GM18519 (cell line): ENCODE data around the gene ZNRF2.
"Not testable (repeated sequence)": the region's sequence is repeated elsewhere in the genome, so short reads cannot be mapped to it uniquely, and the experiment has no call there.

Experiments used
- ATAC-seq: cut with Tn5 transposase; IDR thresholded peaks from one replicate; pipeline ENCODE4 v1.9.1; 2021; ENCODE audit warnings: mild to moderate bottlenecking, moderate library complexity; ENCODE audit not compliant: unreplicated experiment, low FRiP score

Gene ZNRF2

GRCh38 chr7:30349816-30350215 is 65.4 kb downstream of the ZNRF2 start:
- no peak for ATAC-seq

- ATAC-seq: no peak
Observed at GRCh38 chr7:30351286-30351685, 66.9 kb downstream of the ZNRF2 start.

- ATAC-seq: no peak
Observed at GRCh38 chr7:30351724-30352123, 67.3 kb downstream of the ZNRF2 start.

- no peak for ATAC-seq
Observed at GRCh38 chr7:30352169-30352568, 67.8 kb downstream of the ZNRF2 start.

GRCh38 chr7:30353532-30353931 is 69.1 kb downstream of the ZNRF2 start:
- no peak for ATAC-seq

GRCh38 chr7:30353932-30354607 is 69.7 kb downstream of the ZNRF2 start:
- ATAC-seq: no peak

- ATAC-seq: no peak
Observed at GRCh38 chr7:30354791-30355190, 70.4 kb downstream of the ZNRF2 start.

GRCh38 chr7:30359957-30360356 is 75.6 kb downstream of the ZNRF2 start:
- no peak for ATAC-seq

GRCh38 chr7:30363778-30364563 is 79.6 kb downstream of the ZNRF2 start:
- no peak for ATAC-seq

- ATAC-seq: no peak
Observed at GRCh38 chr7:30364773-30365172, 80.4 kb downstream of the ZNRF2 start.

- ATAC-seq: no peak
Observed at GRCh38 chr7:30365621-30366020, 81.2 kb downstream of the ZNRF2 start.

GRCh38 chr7:30366606-30367005 is 82.2 kb downstream of the ZNRF2 start:
- ATAC-seq: no peak

- ATAC-seq: no peak
Observed at GRCh38 chr7:30367561-30367960, 83.2 kb downstream of the ZNRF2 start.

- no peak for ATAC-seq
Observed at GRCh38 chr7:30369879-30370278, 85.5 kb downstream of the ZNRF2 start.

GRCh38 chr7:30371321-30371720 is 86.9 kb downstream of the ZNRF2 start:
- ATAC-seq: no peak

GRCh38 chr7:30378275-30378674 is 93.9 kb downstream of the ZNRF2 start:
- no peak for ATAC-seq

- no peak for ATAC-seq
Observed at GRCh38 chr7:30379131-30379530, 94.7 kb downstream of the ZNRF2 start.

GRCh38 chr7:30379741-30380140 is 95.3 kb downstream of the ZNRF2 start:
- no peak for ATAC-seq

GRCh38 chr7:30380294-30380693 is 95.9 kb downstream of the ZNRF2 start:
- no peak for ATAC-seq

GRCh38 chr7:30380824-30381223 is 96.4 kb downstream of the ZNRF2 start:
- not testable (repeated sequence) for ATAC-seq

GRCh38 chr7:30382607-30383006 is 98.2 kb downstream of the ZNRF2 start:
- ATAC-seq: no peak

- no peak for ATAC-seq
Observed at GRCh38 chr7:30389791-30390190, 105.4 kb downstream of the ZNRF2 start.
